Mammary epithelial cell (primary cell): ENCODE data around the gene FOXN3.

ENCODE experiments used
- EZH2 ChIP-seq: IDR thresholded peaks from 2 replicates; pipeline ENCODE4 v1.6.1; 2012; ENCODE audit warnings: low read length, inconsistent platforms, borderline replicate concordance
- TF ChIP-seq, protein P1 (sequence below), 2 donors: IDR thresholded peaks in 1 of 2; conservative IDR thresholded peaks in 1 of 2; 2 replicates each; pipeline ENCODE4 v1.5.1; 2011 to 2012; ENCODE audit warnings: inconsistent platforms in 2 of 2, low read length in 2 of 2, mild to moderate bottlenecking in 2 of 2, control low read depth in 1 of 2, low read depth in 1 of 2; ENCODE audit not compliant: insufficient read depth in 1 of 2; ENCODE audit errors: extremely low read depth in 1 of 2

DNA sequence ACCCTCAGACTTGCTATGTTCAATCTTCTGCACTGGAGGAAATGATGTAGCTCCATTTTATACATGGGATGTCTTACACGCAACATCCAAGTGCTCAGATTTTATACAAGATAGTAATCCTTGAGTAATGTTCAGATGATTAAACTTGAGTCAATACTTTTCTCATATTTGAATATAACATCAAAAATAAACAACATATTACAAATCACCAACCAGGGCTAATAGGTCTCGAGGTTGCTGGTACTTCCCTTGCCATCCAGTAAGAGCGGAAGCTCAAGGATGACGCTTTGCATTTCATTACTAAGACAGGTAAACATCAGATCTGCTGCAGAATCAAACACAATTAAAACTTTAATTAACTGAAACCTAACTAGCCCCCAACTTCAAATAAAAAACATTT lies 97.3 kb downstream of the FOXN3 start:
- TF ChIP-seq, protein P1, sequence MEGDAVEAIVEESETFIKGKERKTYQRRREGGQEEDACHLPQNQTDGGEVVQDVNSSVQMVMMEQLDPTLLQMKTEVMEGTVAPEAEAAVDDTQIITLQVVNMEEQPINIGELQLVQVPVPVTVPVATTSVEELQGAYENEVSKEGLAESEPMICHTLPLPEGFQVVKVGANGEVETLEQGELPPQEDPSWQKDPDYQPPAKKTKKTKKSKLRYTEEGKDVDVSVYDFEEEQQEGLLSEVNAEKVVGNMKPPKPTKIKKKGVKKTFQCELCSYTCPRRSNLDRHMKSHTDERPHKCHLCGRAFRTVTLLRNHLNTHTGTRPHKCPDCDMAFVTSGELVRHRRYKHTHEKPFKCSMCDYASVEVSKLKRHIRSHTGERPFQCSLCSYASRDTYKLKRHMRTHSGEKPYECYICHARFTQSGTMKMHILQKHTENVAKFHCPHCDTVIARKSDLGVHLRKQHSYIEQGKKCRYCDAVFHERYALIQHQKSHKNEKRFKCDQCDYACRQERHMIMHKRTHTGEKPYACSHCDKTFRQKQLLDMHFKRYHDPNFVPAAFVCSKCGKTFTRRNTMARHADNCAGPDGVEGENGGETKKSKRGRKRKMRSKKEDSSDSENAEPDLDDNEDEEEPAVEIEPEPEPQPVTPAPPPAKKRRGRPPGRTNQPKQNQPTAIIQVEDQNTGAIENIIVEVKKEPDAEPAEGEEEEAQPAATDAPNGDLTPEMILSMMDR (conservative IDR thresholded peaks at IDR 0.05 in 1 of 2, IDR thresholded peaks at IDR 0.05 in 1 of 2; ENCODE audit: extremely low read depth in 1 of 2, insufficient read depth in 1 of 2, low read depth in 1 of 2, low read length in 2 of 2): no peak
- no peak for TF ChIP-seq EZH2
